SK-N-DZ (cell line): Measurements from ENCODE around the gene BAZ1B.
"Not testable (repeated sequence)": the region's sequence is repeated elsewhere in the genome, so short reads cannot be mapped to it uniquely, and the experiment has no call there.

Experiments
- DNase-seq: peaks from one replicate; pipeline ENCODE4 v3.0.0-alpha.2; 2015; ENCODE audit warnings: low spot score

Gene BAZ1B

GRCh38 chr7:73443548-73444255, 78.4 kb downstream of the BAZ1B start:
- no peak for DNase-seq

- no peak for DNase-seq
Observed at GRCh38 chr7:73442903-73443500, 79.1 kb downstream of the BAZ1B start.

GRCh38 chr7:73442222-73442902, 79.7 kb downstream of the BAZ1B start:
- DNase-seq: no peak

- no peak for DNase-seq
Observed at GRCh38 chr7:73439410-73439704, 82.7 kb downstream of the BAZ1B start.

- no peak for DNase-seq
Observed at GRCh38 chr7:73438547-73439409, 83.3 kb downstream of the BAZ1B start.

- no peak for DNase-seq
Observed at GRCh38 chr7:73437621-73438416, 84.3 kb downstream of the BAZ1B start.

GRCh38 chr7:73437091-73437490, 85.0 kb downstream of the BAZ1B start:
- no peak for DNase-seq

- DNase-seq: peak; percentile 60
Observed at GRCh38 chr7:73436031-73436929, 85.8 kb downstream of the BAZ1B start.

GRCh38 chr7:73435471-73436009, 86.6 kb downstream of the BAZ1B start:
- DNase-seq: no peak

GRCh38 chr7:73434701-73435069, 87.4 kb downstream of the BAZ1B start:
- DNase-seq: no peak

GRCh38 chr7:73433924-73434700, 88.0 kb downstream of the BAZ1B start:
- DNase-seq: no peak

GRCh38 chr7:73432676-73433075, 89.4 kb downstream of the BAZ1B start:
- no peak for DNase-seq

- no peak for DNase-seq
Observed at GRCh38 chr7:73431041-73431835, 90.9 kb downstream of the BAZ1B start.

- DNase-seq: not testable (repeated sequence)
Observed at GRCh38 chr7:73430540-73430939, 91.6 kb downstream of the BAZ1B start.

- DNase-seq: no peak
Observed at GRCh38 chr7:73429622-73430505, 92.2 kb downstream of the BAZ1B start.

GRCh38 chr7:73429215-73429614, 92.9 kb downstream of the BAZ1B start:
- DNase-seq: peak; percentile 79
